GM12865 (cell line): ENCODE results near the gene PRDM16.

Source experiments
- DNase-seq: peaks from one replicate; pipeline ENCODE4 v3.0.0; 2010; ENCODE audit warnings: low read depth
- H3K4me3 ChIP-seq: 2 replicates; pipeline ENCODE4 v1.5.1; 2011; ENCODE audit warnings: mild to moderate bottlenecking, low read depth, low read length, control low read depth
- TF ChIP-seq, protein P1 (sequence below): IDR thresholded peaks from 2 replicates; pipeline ENCODE4 v1.5.1; 2011; ENCODE audit warnings: low read length, control low read depth, low read depth, inconsistent platforms; ENCODE audit not compliant: insufficient read depth; ENCODE audit errors: missing control alignments

The PRDM16 gene

DNA sequence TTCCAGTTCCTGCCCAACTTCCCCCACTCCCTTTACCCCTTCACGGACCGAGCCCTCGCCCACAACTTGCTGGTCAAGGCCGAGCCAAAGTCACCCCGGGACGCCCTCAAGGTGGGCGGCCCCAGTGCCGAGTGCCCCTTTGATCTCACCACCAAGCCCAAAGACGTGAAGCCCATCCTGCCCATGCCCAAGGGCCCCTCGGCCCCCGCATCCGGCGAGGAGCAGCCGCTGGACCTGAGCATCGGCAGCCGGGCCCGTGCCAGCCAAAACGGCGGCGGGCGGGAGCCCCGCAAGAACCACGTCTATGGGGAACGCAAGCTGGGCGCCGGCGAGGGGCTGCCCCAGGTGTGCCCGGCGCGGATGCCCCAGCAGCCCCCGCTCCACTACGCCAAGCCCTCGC is 343.4 kb downstream of the PRDM16 start:
- H3K4me3 ChIP-seq = no peak overlapping the region
- TF ChIP-seq, protein P1, sequence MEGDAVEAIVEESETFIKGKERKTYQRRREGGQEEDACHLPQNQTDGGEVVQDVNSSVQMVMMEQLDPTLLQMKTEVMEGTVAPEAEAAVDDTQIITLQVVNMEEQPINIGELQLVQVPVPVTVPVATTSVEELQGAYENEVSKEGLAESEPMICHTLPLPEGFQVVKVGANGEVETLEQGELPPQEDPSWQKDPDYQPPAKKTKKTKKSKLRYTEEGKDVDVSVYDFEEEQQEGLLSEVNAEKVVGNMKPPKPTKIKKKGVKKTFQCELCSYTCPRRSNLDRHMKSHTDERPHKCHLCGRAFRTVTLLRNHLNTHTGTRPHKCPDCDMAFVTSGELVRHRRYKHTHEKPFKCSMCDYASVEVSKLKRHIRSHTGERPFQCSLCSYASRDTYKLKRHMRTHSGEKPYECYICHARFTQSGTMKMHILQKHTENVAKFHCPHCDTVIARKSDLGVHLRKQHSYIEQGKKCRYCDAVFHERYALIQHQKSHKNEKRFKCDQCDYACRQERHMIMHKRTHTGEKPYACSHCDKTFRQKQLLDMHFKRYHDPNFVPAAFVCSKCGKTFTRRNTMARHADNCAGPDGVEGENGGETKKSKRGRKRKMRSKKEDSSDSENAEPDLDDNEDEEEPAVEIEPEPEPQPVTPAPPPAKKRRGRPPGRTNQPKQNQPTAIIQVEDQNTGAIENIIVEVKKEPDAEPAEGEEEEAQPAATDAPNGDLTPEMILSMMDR = no peak
- no peak for DNase-seq

DNA sequence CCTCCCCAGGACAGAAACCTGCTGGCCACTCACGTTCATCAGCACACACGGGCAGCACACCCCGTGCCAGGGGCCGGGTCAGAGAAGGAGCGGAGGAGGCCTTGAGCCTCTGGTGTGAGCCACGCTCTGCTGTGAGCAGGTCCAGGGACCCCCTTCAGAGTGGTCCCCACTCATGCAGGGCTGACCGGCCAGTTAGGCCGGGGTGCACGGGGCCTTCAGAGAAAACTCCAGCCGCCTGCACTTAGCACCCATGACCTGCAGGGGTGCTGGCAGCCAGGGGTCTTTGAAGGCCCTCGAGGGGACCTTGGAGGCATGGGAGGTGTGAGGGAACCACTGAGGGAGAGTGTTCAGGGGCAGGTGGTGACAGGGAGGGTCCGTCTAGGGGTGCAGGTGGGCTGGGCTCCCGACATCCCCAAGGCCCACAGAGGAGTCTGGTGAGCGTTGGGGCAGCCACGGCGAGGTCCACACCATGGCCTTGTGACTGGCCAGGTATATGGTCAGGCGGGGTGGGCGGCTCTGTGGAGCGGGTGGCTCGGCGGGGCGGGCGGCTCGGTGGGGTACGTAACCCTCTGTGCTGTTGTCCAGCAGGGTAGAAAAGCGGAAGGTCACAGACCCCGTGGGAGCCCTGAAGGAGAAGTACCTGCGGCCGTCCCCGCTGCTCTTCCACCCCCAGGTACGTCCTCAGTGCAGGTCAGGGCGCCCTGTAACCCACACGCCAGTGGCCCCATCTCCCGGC is 345.1 kb downstream of the PRDM16 start:
- TF ChIP-seq, protein P1 = no peak

GRCh38 chr1:3415260-3416090 is 346.5 kb downstream of the PRDM16 start:
- no peak overlapping the region for H3K4me3 ChIP-seq
- TF ChIP-seq, protein P1 = no peak

More for the DNA sequence above, 345.1 kb downstream of the PRDM16 start:
- no peak for DNase-seq
- H3K4me3 ChIP-seq = no peak overlapping the region

DNA sequence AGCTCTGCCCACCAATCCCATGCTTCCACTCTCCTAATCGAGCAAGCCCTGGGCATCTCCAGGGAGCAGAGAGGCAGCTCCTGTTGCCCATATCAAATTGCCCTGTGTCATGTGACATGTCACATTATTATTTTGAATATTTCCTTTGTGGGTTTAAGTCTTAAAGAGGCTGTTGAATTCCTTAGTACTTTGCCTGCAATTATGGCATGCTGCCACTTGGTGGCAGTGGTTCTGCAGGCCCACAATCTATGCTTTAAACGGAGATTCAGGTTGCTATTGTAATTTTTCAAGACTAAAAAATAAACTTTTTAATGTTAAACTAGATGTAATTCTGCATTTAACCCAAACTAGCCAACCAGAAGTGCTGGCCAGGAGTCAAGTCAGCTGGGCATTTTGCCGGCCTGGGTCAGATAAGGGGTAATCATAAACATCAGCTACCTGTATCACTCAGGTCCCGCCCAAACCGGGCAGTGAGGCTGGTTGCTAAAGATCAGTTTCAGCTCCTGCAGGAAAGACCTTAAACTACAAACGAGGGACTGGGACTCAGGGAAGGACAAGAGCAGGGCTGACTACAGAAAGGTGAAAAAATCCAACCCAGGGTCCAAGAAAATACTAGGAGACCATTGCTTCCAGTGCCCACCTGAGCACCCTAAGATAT is 348.2 kb downstream of the PRDM16 start:
- H3K4me3 ChIP-seq = no peak overlapping the region
- DNase-seq = no peak
- TF ChIP-seq, protein P1 = peak; percentile 25

More at GRCh38 chr1:3415260-3416090, 346.5 kb downstream of the PRDM16 start:
- no peak for DNase-seq

DNA sequence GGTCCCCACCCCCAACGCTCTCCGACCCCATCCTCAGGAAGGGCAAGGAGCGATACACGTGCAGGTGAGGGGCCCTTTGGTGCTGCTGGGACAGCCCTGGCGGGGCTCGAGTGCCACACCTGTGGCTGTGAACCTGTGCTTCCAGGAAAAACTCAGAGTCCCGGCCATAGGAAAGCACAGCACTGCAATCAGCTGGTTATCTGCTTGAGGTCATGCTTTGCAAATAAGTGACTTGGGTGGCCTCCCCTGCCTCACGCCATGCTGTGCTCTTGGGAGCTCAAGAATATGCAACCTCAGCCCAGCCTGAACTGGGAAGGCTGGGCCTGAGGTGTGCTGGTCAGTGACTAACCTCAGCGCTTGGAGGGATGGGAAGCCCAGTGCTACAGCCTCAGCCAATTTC is 348.9 kb downstream of the PRDM16 start:
- no peak for DNase-seq
- TF ChIP-seq, protein P1 = no peak
- H3K4me3 ChIP-seq = no peak overlapping the region

GRCh38 chr1:3418600-3418999 is 349.6 kb downstream of the PRDM16 start:
- DNase-seq = no peak
- TF ChIP-seq, protein P1 = no peak
- H3K4me3 ChIP-seq = no peak overlapping the region
